H1 (cell line): ENCODE results near the gene MID1.

Source experiments
- CBX5 ChIP-seq: fragments of 300-800, 300-1000 bp; sonication (generic); IDR thresholded peaks from 2 replicates; pipeline ENCODE4 v1.7.1; 2016; ENCODE audit warnings: antibody characterized with exemption, low read length, low read depth
- CEBPB ChIP-seq: IDR thresholded peaks from 2 replicates; pipeline ENCODE4 v1.6.1; 2012; ENCODE audit warnings: low read depth, low read length
- SIN3A ChIP-seq, 2 experiments: IDR thresholded peaks in 1 of 2; conservative IDR thresholded peaks in 1 of 2; 2 replicates each; pipeline ENCODE4 v1.6.1; 2011 to 2012; ENCODE audit warnings: low read length in 2 of 2, improper control_type of control experiment in 1 of 2, low read depth in 1 of 2, mild to moderate bottlenecking in 1 of 2

- TF ChIP-seq SIN3A (conservative IDR thresholded peaks at IDR 0.05 in 1 of 2, IDR thresholded peaks at IDR 0.05 in 1 of 2; ENCODE audit: low read depth in 1 of 2, low read length in 2 of 2) (no peak), CEBPB (no peak), CBX5 (no peak)
These were observed 41.0 kb downstream of the MID1 start for GRCh38 chrX:10579112-10580011.
